Suprapubic skin (tissue), 4 donors: ENCODE data around the gene SLC38A3.

Source experiments
- CTCF ChIP-seq, 2 donors: fragments of 200-600 bp in 1 of 2; fragments of 450-650 bp in 1 of 2; sonication (generic) in 1 of 2; IDR thresholded peaks; one replicate each; pipeline ENCODE4 v1.5.1; 2016 to 2019; ENCODE audit warnings: antibody characterized with exemption in 2 of 2, mild to moderate bottlenecking in 1 of 2, moderate library complexity in 1 of 2
- EP300 ChIP-seq: sonication (generic); formaldehyde crosslinking; IDR thresholded peaks from one replicate; pipeline ENCODE4 v1.6.1; 2017; ENCODE audit warnings: antibody characterized with exemption
- POLR2A ChIP-seq, 2 donors: fragments of 450-650 bp; IDR thresholded peaks; one replicate each; pipeline ENCODE4 v1.6.1; 2017; ENCODE audit warnings: antibody characterized with exemption in 2 of 2, mild to moderate bottlenecking in 2 of 2, moderate library complexity in 2 of 2
- POLR2AphosphoS5 ChIP-seq, 3 donors: sonication (generic); formaldehyde crosslinking; IDR thresholded peaks; one replicate each; pipeline ENCODE4 v1.6.1; 2017; ENCODE audit warnings: antibody characterized with exemption in 3 of 3

- TF ChIP-seq CTCF (IDR thresholded peaks at IDR 0.05) = no peak
- TF ChIP-seq EP300 = no peak
- no peak for TF ChIP-seq POLR2A (IDR thresholded peaks at IDR 0.05)
- no peak for TF ChIP-seq POLR2AphosphoS5 (IDR thresholded peaks at IDR 0.05)
These were observed 7.9 kb downstream of the SLC38A3 start for GRCh38 chr3:50212971-50213370.
